ENCODE data around the gene ATF1. TPM values are rescaled to one million over a fixed set of nuclear protein-coding genes. Genes with fewer than 3 reads are reported as not detected.

The ATF1 gene
- 14.6 and 21.3 TPM in 2 replicates for total RNA-seq

GRCh38 chr12:50763639-50764285 is at the start of gene ATF1:
ATF1 (plus strand) TSS chr12:50764101; CDS start chr12:50780146, 16,045 bp downstream.
- peak; percentile 95 for DNase-seq

- DNase-seq = no peak
These were observed 48.7 kb upstream of the ATF1 start for GRCh38 chr12:50715174-50715573.

- no peak for DNase-seq
These were observed 45.1 kb upstream of the ATF1 start for GRCh38 chr12:50718760-50719159.

GRCh38 chr12:50720085-50720484 is 43.8 kb upstream of the ATF1 start:
- DNase-seq = no peak

GRCh38 chr12:50720501-50720900 is 43.4 kb upstream of the ATF1 start:
- no peak for DNase-seq

GRCh38 chr12:50723865-50724264 is 40.0 kb upstream of the ATF1 start:
- DNase-seq = no peak

- no peak for DNase-seq
These were observed 38.6 kb upstream of the ATF1 start for GRCh38 chr12:50725011-50725942.

GRCh38 chr12:50727466-50727865 is 36.4 kb upstream of the ATF1 start:
- no peak for DNase-seq

GRCh38 chr12:50728417-50728816 is 35.5 kb upstream of the ATF1 start:
- no peak for DNase-seq

- no peak for DNase-seq
These were observed 35.1 kb upstream of the ATF1 start for GRCh38 chr12:50728841-50729240.

GRCh38 chr12:50732591-50732990 is 31.3 kb upstream of the ATF1 start:
- DNase-seq = no peak

- no peak for DNase-seq
These were observed 30.2 kb upstream of the ATF1 start for GRCh38 chr12:50733706-50734105.

- DNase-seq = peak; percentile 63
These were observed 29.3 kb upstream of the ATF1 start for GRCh38 chr12:50734409-50735263.

- no peak for DNase-seq
These were observed 24.3 kb upstream of the ATF1 start for GRCh38 chr12:50739611-50740010.

GRCh38 chr12:50740307-50740706 is 23.6 kb upstream of the ATF1 start:
- DNase-seq = peak; percentile 15

- DNase-seq = no peak
These were observed 21.1 kb upstream of the ATF1 start for GRCh38 chr12:50742776-50743175.

- DNase-seq = no peak
These were observed 18.0 kb upstream of the ATF1 start for GRCh38 chr12:50745861-50746260.

- DNase-seq = no peak
These were observed 17.5 kb upstream of the ATF1 start for GRCh38 chr12:50746431-50746830.

- no peak for DNase-seq
These were observed 16.1 kb upstream of the ATF1 start for GRCh38 chr12:50747817-50748216.

- no peak for DNase-seq
These were observed 14.4 kb upstream of the ATF1 start for GRCh38 chr12:50749459-50749882.

- DNase-seq = no peak
These were observed 13.5 kb upstream of the ATF1 start for GRCh38 chr12:50750366-50750765.

- DNase-seq = no peak
These were observed 11.8 kb upstream of the ATF1 start for GRCh38 chr12:50751948-50752721.

Data from dermis blood vessel endothelial cell (primary cell).